ENCODE results near the gene SMG7.

- TF ChIP-seq GATA2 (IDR thresholded peaks at IDR 0.05; ENCODE audit: low read depth, low read length) = no peak
- no peak for TF ChIP-seq GATA3 (IDR thresholded peaks at IDR 0.05; ENCODE audit: low read depth, low read length)
Observed at GRCh38 chr1:183548116-183548515, 75.8 kb downstream of the SMG7 start.
